Tibial nerve (tissue), 4 donors: ENCODE measurements around the gene PDLIM5. TPM values are rescaled to one million over a fixed set of nuclear protein-coding genes. Genes with fewer than 3 reads are reported as not detected.

Experiments
- DNase-seq, 2 donors: peaks; one replicate each; pipeline ENCODE4 v3.0.0-alpha.2; 2019; ENCODE audit warnings: low spot score in 2 of 2
- H3K27ac ChIP-seq, 4 donors: fragments of 200-600 bp; sonication (generic) in 3 of 4; one replicate each; pipeline ENCODE4 v1.5.1; 2017 to 2019; ENCODE audit warnings: mild to moderate bottlenecking in 1 of 4
- H3K27me3 ChIP-seq, 2 donors: fragments of 200-600 bp; sonication (generic) in 1 of 2; one replicate each; pipeline versions ENCODE4 v1.5.1 to v1.6.0; 2017 to 2019
- H3K36me3 ChIP-seq, 3 donors: fragments of 200-600 bp; sonication (generic); one replicate each; pipeline ENCODE4 v1.5.1; 2018 to 2019
- H3K4me1 ChIP-seq, 4 donors: fragments of 200-600 bp; sonication (generic) in 3 of 4; one replicate each; pipeline ENCODE4 v1.5.1; 2017 to 2019
- H3K4me3 ChIP-seq, 4 donors: fragments of 200-600 bp; sonication (generic) in 3 of 4; one replicate each; pipeline ENCODE4 v1.5.1; 2017 to 2019; ENCODE audit warnings: mild to moderate bottlenecking in 1 of 4, moderate library complexity in 1 of 4
- H3K9me3 ChIP-seq, 4 donors: fragments of 200-600 bp; sonication (generic) in 3 of 4; one replicate each; pipeline ENCODE4 v1.5.1; 2017 to 2019
- CTCF ChIP-seq, 5 experiments: fragments of 200-600 bp in 3 of 5; fragments of 450-650 bp in 2 of 5; sonication (generic) in 3 of 5; IDR thresholded peaks; one replicate each; pipeline ENCODE4 v1.5.1; 2016 to 2019; ENCODE audit warnings: antibody characterized with exemption in 5 of 5, mild to moderate bottlenecking in 3 of 5, moderate library complexity in 2 of 5
- EP300 ChIP-seq, 2 donors: sonication (generic); formaldehyde crosslinking; IDR thresholded peaks; one replicate each; pipeline ENCODE4 v1.6.1; 2017; ENCODE audit warnings: antibody characterized with exemption in 2 of 2, mild to moderate bottlenecking in 1 of 2
- POLR2A ChIP-seq, 2 donors: fragments of 450-650 bp; IDR thresholded peaks; one replicate each; pipeline ENCODE4 v1.6.1; 2017; ENCODE audit warnings: antibody characterized with exemption in 2 of 2, mild to moderate bottlenecking in 2 of 2, moderate library complexity in 2 of 2
- WGBS, 2 donors: methylation state at CpG; one replicate each; pipeline ENCODE4 v1.1.5; 2018; 5-methylcytosine and 5-hydroxymethylcytosine counted together
- total RNA-seq, 4 donors: library from RNA; depleted of rRNA; stranded (reverse); fragments of >200 nt; gene quantifications; one replicate each; pipeline ENCODE4 v1.1.0, GENCODE V29; 2016

The PDLIM5 gene
- total RNA-seq, 4 donors from 2014 or later: 73.5 to 117 (median 98.2) TPM

DNA sequence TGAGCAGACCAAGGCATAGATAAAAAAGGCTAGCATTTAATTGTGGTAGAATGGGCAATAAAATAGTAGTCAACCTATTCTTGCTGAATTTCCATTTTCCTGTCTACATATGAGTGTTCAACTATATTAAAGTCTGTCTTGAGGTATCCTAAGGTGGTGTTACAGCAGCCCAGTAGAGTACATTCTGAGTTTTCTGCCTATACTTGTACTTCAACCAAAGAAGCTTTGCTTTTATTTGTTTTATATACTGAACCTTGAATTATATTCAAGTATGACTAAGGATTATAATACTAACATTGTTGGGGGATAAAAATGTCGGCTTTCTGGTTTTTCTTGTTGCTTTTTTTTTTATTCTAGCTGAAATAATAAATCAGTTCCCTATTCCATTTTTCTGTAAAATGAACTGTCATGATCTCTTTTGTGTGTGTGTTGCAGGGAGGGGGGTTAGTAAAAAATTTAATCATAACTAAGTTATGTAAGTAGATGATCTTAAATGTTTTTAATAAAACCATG, 106.7 kb downstream of the PDLIM5 start:
- no peak overlapping the region for H3K27ac ChIP-seq

DNA sequence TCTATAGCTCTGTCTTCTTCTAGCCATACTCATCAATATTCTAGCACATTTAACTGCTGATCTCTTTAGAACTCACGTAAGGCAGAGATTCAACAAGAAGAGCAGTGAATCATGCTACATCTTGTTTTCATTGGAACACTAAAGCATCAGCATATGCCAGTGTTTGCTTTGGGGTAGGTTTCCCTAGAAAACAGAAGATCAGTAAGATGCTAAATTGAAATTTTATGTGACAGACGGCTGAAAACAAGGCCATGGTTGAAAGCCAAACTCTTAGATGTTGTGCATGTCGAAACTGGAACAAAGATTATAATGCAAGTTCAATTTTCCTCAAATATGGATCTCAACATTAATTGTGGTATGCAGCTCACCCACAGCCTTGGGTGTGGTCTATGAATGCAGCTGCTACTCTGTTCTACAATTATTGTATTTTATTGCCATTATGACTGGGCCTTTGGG, 107.6 kb downstream of the PDLIM5 start:
- Histone ChIP-seq H3K4me1 (peaks cover 0 to 51% (median 9%) of the 10 kb centered on the region in 4 donors), H3K9me3 (no peaks in the 10 kb centered on the region), H3K27me3 (no peaks in the 10 kb centered on the region), H3K4me3 (no peak overlapping the region), H3K36me3 (no peaks in the 10 kb centered on the region), H3K27ac (no peak overlapping the region)
- no peak for DNase-seq
- TF ChIP-seq EP300 (IDR thresholded peaks at IDR 0.05) (no peak), CTCF (IDR thresholded peaks at IDR 0.05) (no peak), POLR2A (IDR thresholded peaks at IDR 0.05) (no peak)
- 66 to 74% methylated on average over 3 of the region's 3 CpGs for WGBS, 2 donors

More for the DNA sequence above, 106.7 kb downstream of the PDLIM5 start:
- no peak for TF ChIP-seq CTCF (IDR thresholded peaks at IDR 0.05)
- Histone ChIP-seq H3K4me1 (peaks cover 0 to 45% (median 9%) of the 10 kb centered on the region in 4 donors), H3K27me3 (no peaks in the 10 kb centered on the region), H3K36me3 (no peaks in the 10 kb centered on the region), H3K4me3 (no peak overlapping the region), H3K9me3 (no peaks in the 10 kb centered on the region)
- WGBS, 2 donors: 58 to 63% methylated on average over 1 of the region's 1 CpG
- no peak for DNase-seq

GRCh38 chr4:94561249-94562024, 109.7 kb downstream of the PDLIM5 start:
- no peak for TF ChIP-seq EP300 (IDR thresholded peaks at IDR 0.05)
- TF ChIP-seq CTCF (IDR thresholded peaks at IDR 0.05): no peak
- no peak for TF ChIP-seq POLR2A (IDR thresholded peaks at IDR 0.05)
- Histone ChIP-seq H3K36me3 (no peaks in the 10 kb centered on the region), H3K27me3 (no peaks in the 10 kb centered on the region), H3K4me1 (peaks cover 0 to 51% (median 9%) of the 10 kb centered on the region in 4 donors), H3K27ac (peak overlapping the region in 2 of 4 donors; percentile 37 to 39), H3K9me3 (no peaks in the 10 kb centered on the region), H3K4me3 (no peak overlapping the region)
- WGBS, 2 donors: 56 to 66% methylated on average over 5 of the region's 5 CpGs
- no peak for DNase-seq

DNA sequence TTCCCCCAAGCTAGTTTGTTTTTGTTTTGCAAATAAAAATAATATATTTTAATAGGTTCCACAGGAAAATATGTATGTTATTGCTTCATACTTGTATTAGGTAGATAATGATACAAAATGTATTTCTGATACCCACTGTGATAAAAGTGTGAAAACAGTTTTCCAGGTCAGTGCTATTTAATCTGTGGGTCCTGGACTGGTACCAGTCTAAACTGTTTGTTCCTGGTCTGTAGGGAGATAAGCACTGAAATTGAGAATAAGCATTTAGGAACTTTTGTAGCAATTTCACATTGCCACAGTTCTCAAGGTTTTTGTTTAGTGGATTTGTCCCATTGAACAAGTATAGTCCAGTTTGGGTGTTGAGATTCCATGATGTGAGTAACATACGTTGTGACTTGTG, 110.5 kb downstream of the PDLIM5 start:
- no peak for DNase-seq
- no peak for TF ChIP-seq CTCF (IDR thresholded peaks at IDR 0.05)
- no peak for TF ChIP-seq EP300 (IDR thresholded peaks at IDR 0.05)
- TF ChIP-seq POLR2A (IDR thresholded peaks at IDR 0.05): no peak
- H3K4me1 ChIP-seq: peaks cover 0 to 51% (median 9%) of the 10 kb centered on the region in 4 donors
- H3K4me3 ChIP-seq: no peak overlapping the region
- no peaks in the 10 kb centered on the region for H3K36me3 ChIP-seq
- H3K27ac ChIP-seq: peak overlapping the region in 2 of 4 donors; percentile 1 to 39
- H3K9me3 ChIP-seq: no peaks in the 10 kb centered on the region
- no peaks in the 10 kb centered on the region for H3K27me3 ChIP-seq
- WGBS, 2 donors: 94 to 100% methylated on average over 1 of the region's 1 CpG

DNA sequence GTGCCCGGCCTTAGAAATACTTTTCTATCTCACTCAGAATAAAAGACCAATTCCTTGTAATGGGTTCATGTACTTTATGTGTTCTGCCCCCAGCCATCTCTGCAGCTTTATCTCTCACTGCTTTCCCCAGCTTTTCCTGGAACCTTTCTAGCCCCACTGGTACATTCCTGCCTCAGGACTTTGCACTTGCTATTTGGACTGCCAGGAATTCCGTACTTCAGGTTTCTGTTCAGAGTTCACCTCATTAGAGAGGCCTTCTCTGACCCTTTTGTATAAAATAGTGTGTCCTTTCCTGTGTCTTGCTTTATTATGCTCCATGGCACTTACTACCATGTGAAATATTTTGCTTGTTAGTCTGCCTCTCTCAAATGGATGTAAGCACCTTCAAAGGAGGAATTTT, 112.5 kb downstream of the PDLIM5 start:
- no peaks in the 10 kb centered on the region for H3K36me3 ChIP-seq
- H3K4me1 ChIP-seq: peaks cover 0 to 47% (median 11%) of the 10 kb centered on the region in 4 donors
- no peak for TF ChIP-seq EP300 (IDR thresholded peaks at IDR 0.05)
- TF ChIP-seq CTCF (IDR thresholded peaks at IDR 0.05): no peak
- no peak for TF ChIP-seq POLR2A (IDR thresholded peaks at IDR 0.05)
- no peak overlapping the region for H3K4me3 ChIP-seq
- no peaks in the 10 kb centered on the region for H3K9me3 ChIP-seq
- H3K27me3 ChIP-seq: no peaks in the 10 kb centered on the region
- no peak for DNase-seq
- WGBS, 2 donors: 93 to 100% methylated on average over 2 of the region's 2 CpGs
- H3K27ac ChIP-seq: no peak overlapping the region
